IMR-90 (cell line): ENCODE results near the gene SH2D7. TPM values are rescaled to one million over a fixed set of nuclear protein-coding genes. Genes with fewer than 3 reads are reported as not detected.

ENCODE experiments used
- ATAC-seq: fragments of 200-7000 bp; cut with Tn5 transposase; 2 replicates; pipeline ENCODE4 v1.9.1; 2020; ENCODE audit warnings: low read depth, mild to moderate bottlenecking, moderate library complexity
- BruUV-seq: library from RNA; stranded (reverse); fragments of 400-500 nt; replicated peaks from 2 replicates; lab custom pipeline; 2021; lab: Mats Ljungman, UMichigan
- CTCF ChIA-PET: fragments of 300-600 bp; formaldehyde crosslinking; extraction: SDS; loops from one replicate; lab custom pipeline; 2021; ENCODE audit warnings: antibody characterized with exemption; lab: Yijun Ruan, JAX
- POLR2A ChIA-PET: fragments of 300-600 bp; sonication (Branson Sonifier 250); formaldehyde crosslinking; loops from one replicate; lab custom pipeline; 2022; ENCODE audit warnings: antibody characterized with exemption; ENCODE audit not compliant: unreplicated experiment; lab: Charles Lee
- DNase-seq: peaks from one replicate; pipeline ENCODE4 v3.0.0; 2013
- H2AFZ ChIP-seq: replicated peaks from 2 replicates; pipeline ENCODE3; 2013; ENCODE audit warnings: low read length, mild to moderate bottlenecking; ENCODE audit not compliant: poor library complexity
- H2AK5ac ChIP-seq: 2 replicates; pipeline ENCODE4 v1.6.1; 2013; ENCODE audit warnings: low read depth, low read length, inconsistent platforms
- H2AK9ac ChIP-seq: replicated peaks from 2 replicates; pipeline ENCODE3; 2013; ENCODE audit warnings: mild to moderate bottlenecking, low read depth, low read length, moderate library complexity; ENCODE audit not compliant: poor library complexity
- H2BK120ac ChIP-seq: 2 replicates; pipeline ENCODE4 v1.6.1; 2013; ENCODE audit warnings: low read depth, low read length, inconsistent platforms
- H2BK15ac ChIP-seq: 3 replicates; pipeline ENCODE4 v1.6.1; 2013; ENCODE audit warnings: low read depth, low read length, inconsistent platforms
- H2BK20ac ChIP-seq: 2 replicates; pipeline ENCODE4 v1.6.1; 2013; ENCODE audit warnings: low read depth, mild to moderate bottlenecking, inconsistent platforms, low read length, moderate library complexity
- H2BK5ac ChIP-seq: 2 replicates; pipeline ENCODE4 v1.6.1; 2013; ENCODE audit warnings: mild to moderate bottlenecking, low read depth, low read length, inconsistent platforms; ENCODE audit not compliant: poor library complexity, severe bottlenecking
- H3K14ac ChIP-seq: replicated peaks from 2 replicates; pipeline ENCODE4 v1.6.1; 2013; ENCODE audit warnings: low read depth, low read length, inconsistent platforms
- H3K18ac ChIP-seq: 2 replicates; pipeline ENCODE4 v1.6.1; 2013; ENCODE audit warnings: low read depth, low read length, control low read depth
- H3K23ac ChIP-seq: 2 replicates; pipeline ENCODE4 v1.6.1; 2013; ENCODE audit warnings: low read depth, low read length, inconsistent platforms
- H3K27ac ChIP-seq: 2 replicates; pipeline ENCODE4 v1.5.1; 2013; ENCODE audit warnings: mild to moderate bottlenecking, control low read depth, low read length; ENCODE audit not compliant: insufficient read depth
- H3K27me3 ChIP-seq: 2 replicates; pipeline ENCODE4 v1.6.1; 2013; ENCODE audit warnings: low read length; ENCODE audit not compliant: control insufficient read depth, insufficient read depth
- H3K36me3 ChIP-seq: 2 replicates; pipeline ENCODE4 v1.6.1; 2013; ENCODE audit warnings: low read length, mixed read lengths; ENCODE audit not compliant: control insufficient read depth, insufficient read depth
- H3K4ac ChIP-seq: 2 replicates; pipeline ENCODE4 v1.6.1; 2013; ENCODE audit warnings: low read depth, low read length, inconsistent platforms
- H3K4me1 ChIP-seq: 2 replicates; pipeline ENCODE4 v1.6.1; 2013; ENCODE audit warnings: low read length, mixed read lengths; ENCODE audit not compliant: control insufficient read depth, insufficient read depth
- H3K4me2 ChIP-seq: 2 replicates; pipeline ENCODE4 v1.6.1; 2013; ENCODE audit warnings: low read depth, mild to moderate bottlenecking, control low read depth, low read length, moderate library complexity
- H3K4me3 ChIP-seq: 2 replicates; pipeline ENCODE4 v1.5.1; 2013; ENCODE audit warnings: low read depth, mild to moderate bottlenecking, control low read depth, low read length, moderate library complexity; ENCODE audit not compliant: insufficient read depth
- H3K56ac ChIP-seq: 2 replicates; pipeline ENCODE4 v1.6.1; 2013; ENCODE audit warnings: low read length, inconsistent platforms; ENCODE audit not compliant: insufficient read depth; ENCODE audit errors: extremely low read depth
- H3K79me1 ChIP-seq, 2 experiments: 2 replicates each; pipeline ENCODE4 v1.6.1; 2013; ENCODE audit warnings: low read length in 2 of 2, inconsistent platforms in 1 of 2, low read depth in 1 of 2
- H3K9ac ChIP-seq: 2 replicates; pipeline ENCODE4 v1.6.1; 2013; ENCODE audit warnings: low read depth, low read length, control low read depth
- H3K9me1 ChIP-seq: 2 replicates; pipeline ENCODE4 v1.6.1; 2013; ENCODE audit warnings: low read length, inconsistent platforms; ENCODE audit not compliant: insufficient read depth
- H3K9me3 ChIP-seq: 2 replicates; pipeline ENCODE4 v1.6.1; 2013; ENCODE audit warnings: low read length; ENCODE audit not compliant: control insufficient read depth, insufficient read depth
- H4K20me1 ChIP-seq: 2 replicates; pipeline ENCODE4 v1.6.1; 2013; ENCODE audit warnings: low read length, inconsistent platforms; ENCODE audit not compliant: insufficient read depth
- H4K5ac ChIP-seq: 2 replicates; pipeline ENCODE4 v1.6.1; 2013; ENCODE audit warnings: mild to moderate bottlenecking, low read depth, low read length, control low read depth
- H4K8ac ChIP-seq, 2 experiments: 2 replicates each; pipeline ENCODE4 v1.6.1; 2013; ENCODE audit warnings: low read depth in 2 of 2, low read length in 2 of 2, control low read depth in 1 of 2, inconsistent platforms in 1 of 2
- H4K91ac ChIP-seq: 2 replicates; pipeline ENCODE4 v1.6.1; 2013; ENCODE audit warnings: low read depth, low read length, inconsistent platforms; ENCODE audit not compliant: insufficient read depth
- BHLHE40 ChIP-seq: fragments of 150-350 bp; IDR thresholded peaks from 2 replicates; pipeline ENCODE4 v1.6.1; 2016; ENCODE audit warnings: mild to moderate bottlenecking, low read depth, low read length
- CEBPB ChIP-seq: IDR thresholded peaks from 2 replicates; pipeline ENCODE4 v1.6.1; 2012; ENCODE audit warnings: low read depth, low read length, improper control_type of control experiment
- CHD1 ChIP-seq: IDR thresholded peaks from 2 replicates; pipeline ENCODE4 v1.6.1; 2012; ENCODE audit warnings: low read depth, low read length, improper control_type of control experiment
- FOS ChIP-seq: fragments of 150-350 bp; IDR thresholded peaks from 2 replicates; pipeline ENCODE4 v1.6.1; 2016; ENCODE audit warnings: low read depth, low read length
- MAFK ChIP-seq: IDR thresholded peaks from 2 replicates; pipeline ENCODE4 v1.6.1; 2012; ENCODE audit warnings: low read depth, low read length, improper control_type of control experiment
- MAZ ChIP-seq: IDR thresholded peaks from 2 replicates; pipeline ENCODE4 v1.6.1; 2012; ENCODE audit warnings: low read depth, mild to moderate bottlenecking, low read length, improper control_type of control experiment, moderate library complexity, borderline replicate concordance
- MXI1 ChIP-seq: IDR thresholded peaks from 2 replicates; pipeline ENCODE4 v1.6.1; 2012; ENCODE audit warnings: low read depth, mild to moderate bottlenecking, low read length, moderate library complexity, borderline replicate concordance
- POLR2A ChIP-seq: IDR thresholded peaks from 2 replicates; pipeline ENCODE4 v1.6.1; 2012; ENCODE audit warnings: mild to moderate bottlenecking, low read depth, low read length
- RAD21 ChIP-seq: IDR thresholded peaks from 2 replicates; pipeline ENCODE4 v1.6.1; 2012; ENCODE audit warnings: low read length, improper control_type of control experiment
- RCOR1 ChIP-seq: IDR thresholded peaks from 2 replicates; pipeline ENCODE4 v1.6.1; 2012; ENCODE audit warnings: mild to moderate bottlenecking, low read length, improper control_type of control experiment; ENCODE audit not compliant: insufficient replicate concordance
- RFX5 ChIP-seq: IDR thresholded peaks from 2 replicates; pipeline ENCODE4 v1.8.0; 2012; ENCODE audit warnings: low read depth, mild to moderate bottlenecking, low read length, moderate library complexity
- SMC3 ChIP-seq: fragments of 150-350 bp; IDR thresholded peaks from 2 replicates; pipeline ENCODE4 v1.6.1; 2016; ENCODE audit warnings: low read depth, mild to moderate bottlenecking, antibody characterized with exemption, low read length, moderate library complexity
- WGBS, 2 experiments: methylation state at CpG; one replicate each; pipeline versions ENCODE4 v1.1.5 to v1.1.7; 2013; ENCODE audit warnings: missing lambda C conversion rate in 2 of 2; ENCODE audit not compliant: insufficient read length in 1 of 2; ENCODE audit errors: extremely low coverage in 2 of 2; 5-methylcytosine and 5-hydroxymethylcytosine counted together
- dilution Hi-C: fragments of 300-500 bp; cut with HindIII; formaldehyde crosslinking; loops from one replicate; pipeline ENCODE4 v1.14.3; 2018; ENCODE audit warnings: low sequenced_read_pairs; ENCODE audit not compliant: unreplicated experiment
- in situ Hi-C: fragments of 300-500 bp; cut with MboI; formaldehyde crosslinking; loops from 3 replicates; pipeline ENCODE4 v1.14.3; 2019; ENCODE audit warnings: low sequenced_read_pairs, inconsistent platforms, mixed read lengths
- intact Hi-C: fragments of 100-400 bp; cut with micrococcal nuclease; formaldehyde crosslinking; loops from 2 replicates; pipeline ENCODE4 v1.10.0; 2022
- polyA plus RNA-seq, 3 experiments: library from polyadenylated mRNA; depleted of rRNA; stranded (reverse); fragments of >200 nt; gene quantifications; 2 replicates each; pipeline ENCODE4 v1.2.3, GENCODE V29; 2012; ENCODE audit warnings: low replicate concordance in 1 of 3
- total RNA-seq: library from RNA; depleted of rRNA; stranded (reverse); fragments of >200 nt; gene quantifications from 2 replicates; pipeline ENCODE4 v1.2.3, GENCODE V29; 2012
- TF ChIP-seq, protein P1 (sequence below): fragments of 150-350 bp; IDR thresholded peaks from 2 replicates; pipeline ENCODE4 v1.6.1; 2016; ENCODE audit warnings: low read depth, mild to moderate bottlenecking, low read length, moderate library complexity, borderline replicate concordance
- TF ChIP-seq, protein P2 (sequence below): fragments of 150-350 bp; IDR thresholded peaks from 2 replicates; pipeline ENCODE4 v1.6.1; 2017; ENCODE audit warnings: mild to moderate bottlenecking, antibody characterized with exemption, low read length, low read depth

Gene SH2D7
- total and polyA plus RNA-seq, 2 of the 4 experiments (the other 2 are of a cell fraction) = not detected

DNA sequence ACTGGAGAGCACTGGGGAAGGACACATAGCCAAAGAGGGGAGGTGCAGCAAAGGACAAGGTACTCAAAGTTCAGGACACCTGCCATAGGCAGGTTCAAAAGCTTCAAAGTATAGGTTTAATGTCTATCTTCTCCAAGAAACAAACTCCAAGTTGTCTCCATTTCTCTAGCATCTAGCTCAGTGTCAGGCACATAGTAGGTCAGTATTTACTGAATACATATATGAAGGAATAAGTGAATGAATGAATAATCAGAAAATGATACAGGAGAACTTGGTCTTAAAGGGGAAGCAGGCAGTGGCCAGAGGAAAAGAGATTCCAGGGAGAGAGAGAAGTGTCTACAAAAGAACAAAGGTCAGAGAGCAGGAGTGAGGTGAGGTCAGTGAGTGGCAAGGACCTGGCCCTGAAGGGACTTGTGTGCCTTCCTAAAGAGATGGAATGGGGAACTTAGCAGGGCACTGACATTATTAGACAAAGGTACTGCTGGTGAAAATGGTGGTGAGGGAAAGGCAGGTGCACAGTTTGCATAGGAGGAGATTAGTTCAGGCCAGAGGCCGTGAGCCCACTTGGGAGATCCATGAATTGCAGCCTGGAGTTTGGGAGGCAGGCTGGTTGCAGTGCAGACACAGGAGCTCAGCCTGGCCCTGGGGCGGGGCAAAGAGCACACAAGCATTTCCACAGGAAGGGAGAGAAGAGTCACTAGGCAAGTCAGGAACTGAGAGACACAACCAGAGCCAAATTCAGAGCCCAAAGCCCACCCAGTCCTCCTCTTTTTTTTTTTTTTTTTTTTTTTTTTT lies 36.2 kb upstream of the SH2D7 start:
- Histone ChIP-seq H3K9me1 (peaks cover 42% of the 10 kb centered on the region), H3K4me1 (peaks cover 31% of the 10 kb centered on the region)
- no peak for DNase-seq
- TF ChIP-seq MAZ (no peak), MAFK (no peak), MXI1 (no peak), CHD1 (no peak), POLR2A (no peak), FOS (no peak), RAD21 (no peak), RCOR1 (no peak), CEBPB (no peak), RFX5 (no peak), BHLHE40 (no peak), SMC3 (no peak)
- TF ChIP-seq, protein P1, sequence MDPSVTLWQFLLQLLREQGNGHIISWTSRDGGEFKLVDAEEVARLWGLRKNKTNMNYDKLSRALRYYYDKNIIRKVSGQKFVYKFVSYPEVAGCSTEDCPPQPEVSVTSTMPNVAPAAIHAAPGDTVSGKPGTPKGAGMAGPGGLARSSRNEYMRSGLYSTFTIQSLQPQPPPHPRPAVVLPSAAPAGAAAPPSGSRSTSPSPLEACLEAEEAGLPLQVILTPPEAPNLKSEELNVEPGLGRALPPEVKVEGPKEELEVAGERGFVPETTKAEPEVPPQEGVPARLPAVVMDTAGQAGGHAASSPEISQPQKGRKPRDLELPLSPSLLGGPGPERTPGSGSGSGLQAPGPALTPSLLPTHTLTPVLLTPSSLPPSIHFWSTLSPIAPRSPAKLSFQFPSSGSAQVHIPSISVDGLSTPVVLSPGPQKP = no peak
- TF ChIP-seq, protein P2, sequence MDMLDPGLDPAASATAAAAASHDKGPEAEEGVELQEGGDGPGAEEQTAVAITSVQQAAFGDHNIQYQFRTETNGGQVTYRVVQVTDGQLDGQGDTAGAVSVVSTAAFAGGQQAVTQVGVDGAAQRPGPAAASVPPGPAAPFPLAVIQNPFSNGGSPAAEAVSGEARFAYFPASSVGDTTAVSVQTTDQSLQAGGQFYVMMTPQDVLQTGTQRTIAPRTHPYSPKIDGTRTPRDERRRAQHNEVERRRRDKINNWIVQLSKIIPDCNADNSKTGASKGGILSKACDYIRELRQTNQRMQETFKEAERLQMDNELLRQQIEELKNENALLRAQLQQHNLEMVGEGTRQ = no peak

More for the DNA sequence above, 36.2 kb upstream of the SH2D7 start:
- Histone ChIP-seq H3K18ac (peak overlapping the region; percentile 5; the same call in 1 of the 2 replicates), H3K56ac (no peak overlapping the region), H3K9me3 (no peaks in the 10 kb centered on the region), H3K27ac (no peak overlapping the region; the same call in 1 of the 2 replicates), H2AK9ac (peak overlapping the region; percentile 75), H3K27me3 (no peaks in the 10 kb centered on the region), H3K36me3 (peaks cover 9% of the 10 kb centered on the region), H3K9ac (no peak overlapping the region), H3K14ac (peak overlapping the region; percentile 88), H4K91ac (peak overlapping the region; percentile 69), H3K4ac (peak overlapping the region; percentile 89), H3K79me1 (peaks cover 42 to 87% of the 10 kb centered on the region in 2 experiments), H3K4me2 (peak overlapping the region; percentile 12; the same call in 1 of the 2 replicates), H2AK5ac (peak overlapping the region; percentile 90; the same call in 1 of the 2 replicates), H4K20me1 (peaks cover 51% of the 10 kb centered on the region), H4K5ac (no peak overlapping the region), H2BK15ac (no peak overlapping the region; the same call in 2 of the 3 replicates), H2BK5ac (peak overlapping the region; percentile 53), H2BK120ac (peak overlapping the region; percentile 80), H4K8ac (peak overlapping the region in 1 of 2 experiments; percentile 86; a peak in 2 of 4 replicates), H2BK20ac (peak overlapping the region; percentile 20; the same call in 1 of the 2 replicates), H3K4me3 (no peak overlapping the region), H2AFZ (peak overlapping the region; percentile 64), H3K23ac (0 out of 2 replicates have a peak overlapping the region, but pooled peaks have one; percentile 49)
- POLR2A ChIA-PET = no interaction called here
- CTCF ChIA-PET = no interaction called here
- in situ Hi-C loops (no loop called here), intact Hi-C loops (no loop called here), dilution Hi-C loops (no loop called here)
- BruUV-seq = no TSS peak
- peak; percentile 70 for ATAC-seq
- WGBS, 2 experiments = 83% methylated on average over 1 of the region's 2 CpGs; no CpG with 5 or more reads in 1 of the 2 experiments
